Testis (tissue), 2 donors: Measurements from ENCODE around the gene LRRIQ1.

ENCODE experiments used
- POLR2A ChIP-seq: fragments of 450-650 bp; IDR thresholded peaks from one replicate; pipeline ENCODE4 v1.6.1; 2017; ENCODE audit warnings: antibody characterized with exemption, mild to moderate bottlenecking, moderate library complexity
- TF ChIP-seq, protein P1 (sequence below), 3 experiments: fragments of 450-650 bp in 2 of 3; fragments of 200-600 bp in 1 of 3; sonication (generic) in 1 of 3; IDR thresholded peaks; one replicate each; pipeline ENCODE4 v1.5.1; 2016 to 2019; ENCODE audit warnings: antibody characterized with exemption in 3 of 3, mild to moderate bottlenecking in 2 of 3, moderate library complexity in 1 of 3

DNA sequence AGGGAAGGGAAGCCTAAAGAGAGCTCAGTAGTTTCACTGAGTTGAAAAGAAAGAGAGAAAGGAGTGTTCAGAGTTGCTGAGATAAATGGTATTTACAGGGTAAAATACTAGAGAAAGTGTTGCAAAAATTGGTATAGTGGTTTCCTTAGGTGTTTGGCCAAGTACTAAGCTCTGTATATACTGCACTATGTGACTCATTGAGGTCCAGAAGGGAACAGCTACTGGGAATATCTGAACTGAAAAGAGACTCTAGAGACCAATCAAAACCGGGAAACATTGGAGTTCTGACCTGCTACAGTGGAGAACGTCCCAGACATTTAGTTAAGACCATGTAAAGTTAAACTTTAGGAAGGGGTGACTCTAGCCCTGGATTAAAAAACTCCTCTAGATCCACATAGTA lies 201.2 kb downstream of the LRRIQ1 start:
- TF ChIP-seq, protein P1, sequence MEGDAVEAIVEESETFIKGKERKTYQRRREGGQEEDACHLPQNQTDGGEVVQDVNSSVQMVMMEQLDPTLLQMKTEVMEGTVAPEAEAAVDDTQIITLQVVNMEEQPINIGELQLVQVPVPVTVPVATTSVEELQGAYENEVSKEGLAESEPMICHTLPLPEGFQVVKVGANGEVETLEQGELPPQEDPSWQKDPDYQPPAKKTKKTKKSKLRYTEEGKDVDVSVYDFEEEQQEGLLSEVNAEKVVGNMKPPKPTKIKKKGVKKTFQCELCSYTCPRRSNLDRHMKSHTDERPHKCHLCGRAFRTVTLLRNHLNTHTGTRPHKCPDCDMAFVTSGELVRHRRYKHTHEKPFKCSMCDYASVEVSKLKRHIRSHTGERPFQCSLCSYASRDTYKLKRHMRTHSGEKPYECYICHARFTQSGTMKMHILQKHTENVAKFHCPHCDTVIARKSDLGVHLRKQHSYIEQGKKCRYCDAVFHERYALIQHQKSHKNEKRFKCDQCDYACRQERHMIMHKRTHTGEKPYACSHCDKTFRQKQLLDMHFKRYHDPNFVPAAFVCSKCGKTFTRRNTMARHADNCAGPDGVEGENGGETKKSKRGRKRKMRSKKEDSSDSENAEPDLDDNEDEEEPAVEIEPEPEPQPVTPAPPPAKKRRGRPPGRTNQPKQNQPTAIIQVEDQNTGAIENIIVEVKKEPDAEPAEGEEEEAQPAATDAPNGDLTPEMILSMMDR (IDR thresholded peaks at IDR 0.05) = no peak
- TF ChIP-seq POLR2A = no peak
